Panc1 (cell line): ENCODE data around the gene NEURL1B. TPM values are rescaled to one million over a fixed set of nuclear protein-coding genes. Genes with fewer than 3 reads are reported as not detected.

ENCODE experiments used
- ATAC-seq: fragments of 200-7000 bp; cut with Tn5 transposase; 2 replicates; pipeline ENCODE4 v1.9.1; 2020; ENCODE audit warnings: mild to moderate bottlenecking, moderate library complexity
- BruUV-seq: library from RNA; stranded (reverse); fragments of 400-500 nt; replicated peaks from 2 replicates; lab custom pipeline; 2021; lab: Mats Ljungman, UMichigan
- CTCF ChIA-PET: fragments of 300-600 bp; sonication (Branson Sonifier 250); formaldehyde crosslinking; loops from one replicate; lab custom pipeline; 2022; ENCODE audit warnings: antibody characterized with exemption; lab: Charles Lee
- POLR2A ChIA-PET: fragments of 300-600 bp; sonication (Branson Sonifier 250); formaldehyde crosslinking; loops from one replicate; lab custom pipeline; 2022; ENCODE audit warnings: antibody characterized with exemption; lab: Charles Lee
- DNase-seq: peaks from one replicate; pipeline ENCODE4 v3.0.0-alpha.2; 2010; ENCODE audit warnings: low read depth, low spot score
- H3K27ac ChIP-seq: 2 replicates; pipeline ENCODE4 v1.5.1; 2011; ENCODE audit warnings: mild to moderate bottlenecking, low read length, inconsistent platforms
- H3K27me3 ChIP-seq: fragments of 200-500 bp; sonication (Bioruptor generic); 2 replicates; pipeline ENCODE4 v1.6.0; 2014; ENCODE audit warnings: low read length, inconsistent platforms; ENCODE audit not compliant: control insufficient read depth, insufficient read depth
- H3K36me3 ChIP-seq: fragments of 200-500 bp; sonication (Bioruptor generic); 2 replicates; pipeline ENCODE4 v1.5.1; 2014; ENCODE audit warnings: inconsistent platforms, mild to moderate bottlenecking, low read length, moderate library complexity; ENCODE audit not compliant: control insufficient read depth, insufficient read depth
- H3K4me1 ChIP-seq: 2 replicates; pipeline ENCODE4 v1.5.1; 2011; ENCODE audit warnings: inconsistent platforms, mild to moderate bottlenecking, low read length, moderate library complexity; ENCODE audit not compliant: control insufficient read depth, insufficient read depth
- H3K4me3 ChIP-seq, 2 experiments: 2 replicates each; pipeline ENCODE4 v1.5.1; 2011 to 2012; ENCODE audit warnings: low read depth in 2 of 2, low read length in 2 of 2, mild to moderate bottlenecking in 2 of 2, inconsistent platforms in 1 of 2, moderate library complexity in 1 of 2
- H3K9me3 ChIP-seq: fragments of 200-500 bp; sonication (Bioruptor generic); 2 replicates; pipeline ENCODE4 v1.5.1; 2014; ENCODE audit warnings: low read depth, mild to moderate bottlenecking, inconsistent platforms, low read length, moderate library complexity; ENCODE audit not compliant: control insufficient read depth, insufficient read depth
- CTCF ChIP-seq: fragments of 450-650 bp; IDR thresholded peaks from 2 replicates; pipeline ENCODE4 v1.5.1; 2017; ENCODE audit warnings: mild to moderate bottlenecking
- POLR2AphosphoS5 ChIP-seq: IDR thresholded peaks from 2 replicates; pipeline ENCODE4 v1.6.1; 2012; ENCODE audit warnings: mild to moderate bottlenecking, low read depth, low read length, moderate library complexity
- REST ChIP-seq, 2 experiments: IDR thresholded peaks; 2 replicates each; pipeline ENCODE4 v1.6.1; 2011 to 2012; ENCODE audit warnings: low read depth in 2 of 2, control low read depth in 1 of 2, low read length in 1 of 2, mild to moderate bottlenecking in 1 of 2, moderate library complexity in 1 of 2; ENCODE audit not compliant: insufficient read depth in 1 of 2
- SIN3A ChIP-seq: IDR thresholded peaks from 2 replicates; pipeline ENCODE4 v1.6.1; 2012; ENCODE audit warnings: low read depth, mild to moderate bottlenecking, low read length, moderate library complexity, borderline replicate concordance; ENCODE audit not compliant: insufficient read depth
- TCF7L2 ChIP-seq: IDR thresholded peaks from 2 replicates; pipeline ENCODE4 v1.6.1; 2011; ENCODE audit warnings: mild to moderate bottlenecking, low read depth, low read length, inconsistent platforms
- in situ Hi-C: cut with HindIII; loops from 2 replicates; pipeline ENCODE4 v1.10.0; 2016; ENCODE audit warnings: low sequenced_read_pairs, low pct_unique_long_range_greater_than_20kb
- intact Hi-C: fragments of 100-400 bp; cut with micrococcal nuclease; formaldehyde crosslinking; loops from one replicate; pipeline ENCODE4 v1.10.0; 2022; ENCODE audit not compliant: unreplicated experiment
- total RNA-seq: library from RNA; stranded (reverse); gene quantifications from one replicate; pipeline ENCODE4 v1.2.1, GENCODE V29; 2021; ENCODE audit not compliant: unreplicated experiment

NEURL1B gene
- total RNA-seq, 1 experiment from 2014 or later: 5.3 TPM

GRCh38 chr5:172630482-172630881, 10.6 kb upstream of the NEURL1B start:
- Histone ChIP-seq H3K27me3 (no peaks in the 10 kb centered on the region; the same call in 1 of the 2 replicates), H3K27ac (no peak overlapping the region), H3K4me3 (no peak overlapping the region), H3K9me3 (no peaks in the 10 kb centered on the region), H3K36me3 (no peaks in the 10 kb centered on the region), H3K4me1 (no peaks in the 10 kb centered on the region)
- TF ChIP-seq CTCF (no peak), SIN3A (no peak), POLR2AphosphoS5 (no peak), REST (IDR thresholded peaks at IDR 0.05; ENCODE audit: insufficient read depth in 1 of 2, low read depth in 2 of 2, low read length in 1 of 2) (no peak), TCF7L2 (no peak)
- in situ Hi-C loops (no loop called here), intact Hi-C loops (no loop called here)
- POLR2A ChIA-PET: no interaction called here
- BruUV-seq: no TSS peak
- ATAC-seq: no peak
- no peak for DNase-seq
- CTCF ChIA-PET: no interaction called here

GRCh38 chr5:172630986-172631385, 10.1 kb upstream of the NEURL1B start:
- DNase-seq (no peak), ATAC-seq (no peak)
- Histone ChIP-seq H3K9me3 (no peaks in the 10 kb centered on the region), H3K4me3 (no peak overlapping the region), H3K27me3 (no peaks in the 10 kb centered on the region; the same call in 1 of the 2 replicates), H3K4me1 (no peaks in the 10 kb centered on the region), H3K27ac (no peak overlapping the region), H3K36me3 (no peaks in the 10 kb centered on the region)
- CTCF ChIA-PET: no interaction called here
- no peak for TF ChIP-seq REST (IDR thresholded peaks at IDR 0.05; ENCODE audit: insufficient read depth in 1 of 2, low read depth in 2 of 2, low read length in 1 of 2)
- TF ChIP-seq SIN3A: no peak
- TF ChIP-seq CTCF: no peak
- TF ChIP-seq TCF7L2: no peak
- TF ChIP-seq POLR2AphosphoS5: no peak
- BruUV-seq: no TSS peak
- in situ Hi-C loops: no loop called here
- intact Hi-C loops: no loop called here
- POLR2A ChIA-PET: no interaction called here
